OCI-LY1 (cell line): ENCODE results near the gene PLA2G12B.

Source experiments
- H2AFZ ChIP-seq: fragments of 200-600 bp; sonication (generic), shearing (Covaris generic); 2 replicates; pipeline ENCODE4 v1.6.0; 2014; ENCODE audit warnings: antibody characterized with exemption, mild to moderate bottlenecking, low read length
- H3F3A ChIP-seq: fragments of 200-600 bp; sonication (generic), shearing (Covaris generic); 2 replicates; pipeline ENCODE4 v1.6.0; 2014; ENCODE audit warnings: mild to moderate bottlenecking, antibody characterized with exemption, low read length, moderate library complexity; ENCODE audit not compliant: insufficient read depth
- H3K27ac ChIP-seq: fragments of 200-600 bp; sonication (generic); 2 replicates; pipeline ENCODE4 v1.5.1; 2014; ENCODE audit warnings: low read length, mixed run types, mild to moderate bottlenecking, low read depth; ENCODE audit not compliant: poor library complexity, severe bottlenecking
- H3K27me3 ChIP-seq: fragments of 200-600 bp; sonication (generic); 2 replicates; pipeline ENCODE4 v1.6.0; 2014; ENCODE audit warnings: antibody characterized with exemption, mild to moderate bottlenecking, low read length, moderate library complexity; ENCODE audit not compliant: insufficient read depth
- H3K36me3 ChIP-seq: fragments of 200-600 bp; sonication (generic); 2 replicates; pipeline ENCODE4 v1.6.1; 2014; ENCODE audit warnings: mild to moderate bottlenecking, antibody characterized with exemption, low read length, moderate library complexity, mixed read lengths; ENCODE audit not compliant: insufficient read depth
- H3K4me1 ChIP-seq: fragments of 200-600 bp; sonication (generic); 2 replicates; pipeline ENCODE4 v1.5.1; 2014; ENCODE audit warnings: mild to moderate bottlenecking, low read length, moderate library complexity; ENCODE audit not compliant: insufficient read depth, severe bottlenecking
- H3K4me2 ChIP-seq: fragments of 200-600 bp; sonication (generic), shearing (Covaris generic); 2 replicates; pipeline ENCODE4 v1.6.1; 2014; ENCODE audit warnings: low read length
- H3K4me3 ChIP-seq: fragments of 200-600 bp; sonication (generic); 2 replicates; pipeline ENCODE4 v1.5.1; 2014; ENCODE audit warnings: low read length, low read depth, mild to moderate bottlenecking, mixed read lengths; ENCODE audit not compliant: poor library complexity, severe bottlenecking
- H3K79me2 ChIP-seq: fragments of 200-600 bp; shearing (Covaris generic); 2 replicates; pipeline ENCODE4 v1.6.1; 2016; ENCODE audit warnings: mixed run types, low read length, mixed read lengths; ENCODE audit not compliant: insufficient read depth
- H3K9ac ChIP-seq: fragments of 200-600 bp; sonication (generic), shearing (Covaris generic); 2 replicates; pipeline ENCODE4 v1.6.1; 2014; ENCODE audit warnings: mild to moderate bottlenecking, low read length, mixed read lengths
- H3K9me2 ChIP-seq: fragments of 200-600 bp; sonication (generic), shearing (Covaris generic); 2 replicates; pipeline ENCODE4 v1.6.1; 2014; ENCODE audit warnings: low read depth, mild to moderate bottlenecking, low read length, mixed read lengths
- H3K9me3 ChIP-seq: fragments of 200-600 bp; shearing (Covaris generic); 2 replicates; pipeline ENCODE4 v1.6.1; 2014; ENCODE audit warnings: low read length, mixed read lengths
- H4K20me1 ChIP-seq: fragments of 200-600 bp; sonication (generic), shearing (Covaris generic); 2 replicates; pipeline ENCODE4 v1.6.0; 2016; ENCODE audit warnings: mild to moderate bottlenecking, low read length; ENCODE audit not compliant: insufficient read depth
- EZH2 ChIP-seq: fragments of 200-600 bp; sonication (generic), shearing (Covaris generic); IDR thresholded peaks from 2 replicates; pipeline ENCODE4 v1.8.0; 2017; ENCODE audit warnings: borderline replicate concordance, mixed run types, mild to moderate bottlenecking, antibody characterized with exemption, low read length, moderate library complexity, mixed read lengths
- TF ChIP-seq, protein P1 (sequence below): fragments of 200-600 bp; sonication (generic), shearing (Covaris generic); IDR thresholded peaks from 2 replicates; pipeline ENCODE4 v1.5.1; 2017; ENCODE audit warnings: mild to moderate bottlenecking, antibody characterized with exemption, low read length, moderate library complexity, mixed read lengths

The PLA2G12B gene

DNA sequence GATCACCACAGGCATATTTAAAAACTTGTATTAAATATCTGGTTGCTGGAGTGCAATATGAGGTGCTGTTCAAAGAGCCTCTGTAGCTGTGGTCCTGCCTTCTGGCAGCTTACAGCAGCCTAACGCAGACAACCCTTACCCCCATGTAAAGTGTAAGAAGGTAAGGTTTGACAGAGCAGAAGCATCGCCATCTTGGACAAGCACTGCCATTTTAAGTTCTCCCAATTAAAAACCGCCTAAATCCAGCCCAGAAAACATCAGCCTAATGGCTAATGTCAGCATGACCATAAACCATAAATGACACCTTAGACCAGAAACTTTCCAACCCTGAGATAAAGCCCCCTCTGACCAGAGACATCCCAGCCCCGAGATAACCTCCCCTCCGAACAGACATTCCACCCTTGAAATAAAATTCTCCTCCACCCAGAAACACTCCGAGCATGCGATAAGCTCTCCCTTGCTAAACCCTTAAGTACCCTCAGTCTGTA, 66.4 kb downstream of the PLA2G12B start:
- H3K9me3 ChIP-seq, result no peaks in the 10 kb centered on the region
- no peaks in the 10 kb centered on the region for H3K4me1 ChIP-seq
- no peak overlapping the region for H2AFZ ChIP-seq
- no peaks in the 10 kb centered on the region for H3K27me3 ChIP-seq
- H3K79me2 ChIP-seq, result no peaks in the 10 kb centered on the region
- no peaks in the 10 kb centered on the region for H4K20me1 ChIP-seq
- no peak overlapping the region for H3K4me3 ChIP-seq
- no peaks in the 10 kb centered on the region for H3F3A ChIP-seq
- H3K36me3 ChIP-seq, result peaks cover 19% of the 10 kb centered on the region; the same call in 1 of the 2 replicates
- H3K9ac ChIP-seq, result no peak overlapping the region
- no peak for TF ChIP-seq EZH2
- TF ChIP-seq, protein P1, sequence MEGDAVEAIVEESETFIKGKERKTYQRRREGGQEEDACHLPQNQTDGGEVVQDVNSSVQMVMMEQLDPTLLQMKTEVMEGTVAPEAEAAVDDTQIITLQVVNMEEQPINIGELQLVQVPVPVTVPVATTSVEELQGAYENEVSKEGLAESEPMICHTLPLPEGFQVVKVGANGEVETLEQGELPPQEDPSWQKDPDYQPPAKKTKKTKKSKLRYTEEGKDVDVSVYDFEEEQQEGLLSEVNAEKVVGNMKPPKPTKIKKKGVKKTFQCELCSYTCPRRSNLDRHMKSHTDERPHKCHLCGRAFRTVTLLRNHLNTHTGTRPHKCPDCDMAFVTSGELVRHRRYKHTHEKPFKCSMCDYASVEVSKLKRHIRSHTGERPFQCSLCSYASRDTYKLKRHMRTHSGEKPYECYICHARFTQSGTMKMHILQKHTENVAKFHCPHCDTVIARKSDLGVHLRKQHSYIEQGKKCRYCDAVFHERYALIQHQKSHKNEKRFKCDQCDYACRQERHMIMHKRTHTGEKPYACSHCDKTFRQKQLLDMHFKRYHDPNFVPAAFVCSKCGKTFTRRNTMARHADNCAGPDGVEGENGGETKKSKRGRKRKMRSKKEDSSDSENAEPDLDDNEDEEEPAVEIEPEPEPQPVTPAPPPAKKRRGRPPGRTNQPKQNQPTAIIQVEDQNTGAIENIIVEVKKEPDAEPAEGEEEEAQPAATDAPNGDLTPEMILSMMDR, result no peak
- H3K9me2 ChIP-seq, result no peaks in the 10 kb centered on the region
- H3K27ac ChIP-seq, result no peak overlapping the region
- H3K4me2 ChIP-seq, result no peak overlapping the region

DNA sequence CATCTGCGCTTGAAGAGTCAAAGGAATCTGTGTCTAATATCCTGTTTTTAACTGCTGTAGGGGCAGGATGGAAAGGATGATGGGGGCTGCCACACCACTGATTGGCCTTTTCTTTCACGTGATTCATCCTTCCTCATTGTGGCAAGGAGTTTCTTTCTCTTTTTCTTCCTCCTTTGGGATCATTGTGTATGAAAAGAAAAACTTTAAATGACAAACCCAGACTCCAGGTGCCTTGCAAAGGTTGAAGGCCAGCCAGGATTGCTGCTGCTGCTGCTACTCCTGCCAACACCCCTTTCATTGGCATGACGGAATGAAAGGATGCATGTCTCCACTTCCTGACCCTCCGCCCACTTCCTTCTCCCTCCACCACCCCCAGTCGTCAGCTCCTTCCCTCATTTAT, 67.6 kb downstream of the PLA2G12B start:
- no peaks in the 10 kb centered on the region for H3K9me2 ChIP-seq
- no peak overlapping the region for H3K27ac ChIP-seq
- no peaks in the 10 kb centered on the region for H3K9me3 ChIP-seq
- no peak for TF ChIP-seq EZH2
- H3K4me2 ChIP-seq, result no peak overlapping the region
- no peak overlapping the region for H3K9ac ChIP-seq
- H3K27me3 ChIP-seq, result no peaks in the 10 kb centered on the region
- peaks cover 19% of the 10 kb centered on the region; the same call in 1 of the 2 replicates for H3K36me3 ChIP-seq
- H3F3A ChIP-seq, result no peaks in the 10 kb centered on the region
- H4K20me1 ChIP-seq, result no peaks in the 10 kb centered on the region
- H3K79me2 ChIP-seq, result no peaks in the 10 kb centered on the region
- H3K4me1 ChIP-seq, result no peaks in the 10 kb centered on the region
- H2AFZ ChIP-seq, result no peak overlapping the region
- no peak overlapping the region for H3K4me3 ChIP-seq

DNA sequence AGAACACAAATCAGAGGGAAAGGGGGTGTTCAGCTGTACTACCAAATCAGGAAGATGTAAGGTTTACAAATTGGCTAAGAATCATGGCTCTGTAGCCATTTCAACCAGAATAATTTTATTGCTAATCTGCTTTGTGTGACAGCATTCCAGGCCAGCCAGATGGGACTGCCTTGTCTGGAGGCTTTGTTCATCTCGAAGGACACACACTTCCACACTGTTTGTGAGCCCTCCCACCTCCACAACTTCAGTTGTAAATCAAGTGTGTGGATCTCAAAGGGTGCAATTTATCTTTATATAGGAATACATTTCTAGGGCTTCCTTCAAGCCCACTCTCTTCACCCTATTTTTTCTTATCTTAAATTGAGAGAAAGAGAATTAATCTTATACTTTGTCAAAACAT, 68.0 kb downstream of the PLA2G12B start:
- Histone ChIP-seq H3F3A (no peaks in the 10 kb centered on the region), H3K36me3 (peaks cover 19% of the 10 kb centered on the region; the same call in 1 of the 2 replicates), H3K9me2 (no peaks in the 10 kb centered on the region), H2AFZ (no peak overlapping the region), H3K4me3 (no peak overlapping the region), H3K79me2 (no peaks in the 10 kb centered on the region), H3K9ac (no peak overlapping the region), H4K20me1 (no peaks in the 10 kb centered on the region), H3K27me3 (no peaks in the 10 kb centered on the region), H3K4me1 (no peaks in the 10 kb centered on the region), H3K27ac (no peak overlapping the region), H3K4me2 (no peak overlapping the region), H3K9me3 (no peaks in the 10 kb centered on the region)
- TF ChIP-seq EZH2, result no peak
- TF ChIP-seq, protein P1, result no peak

DNA sequence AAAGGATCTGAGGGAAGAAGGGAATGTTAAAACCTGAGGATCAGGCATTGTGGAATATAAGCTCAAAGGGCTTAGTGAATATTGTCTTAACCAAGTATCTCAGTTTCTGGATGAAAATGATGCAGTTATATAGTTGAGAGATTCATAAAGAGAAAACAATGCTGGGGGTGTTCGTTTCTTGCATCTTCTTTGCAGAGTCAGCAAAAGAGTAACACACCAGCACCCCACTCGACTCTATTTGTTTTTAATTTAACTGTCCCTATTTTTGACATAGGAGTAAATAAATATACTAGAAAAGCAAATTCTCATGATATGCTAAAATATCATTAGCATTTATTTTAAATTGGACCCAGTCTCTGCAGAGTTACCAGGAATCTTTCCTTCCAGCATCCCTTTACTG, 68.7 kb downstream of the PLA2G12B start:
- no peak overlapping the region for H3K4me2 ChIP-seq
- H3K9ac ChIP-seq, result no peak overlapping the region
- no peak overlapping the region for H3K27ac ChIP-seq

More for the DNA sequence above, 68.7 kb downstream of the PLA2G12B start:
- H3K79me2 ChIP-seq, result no peaks in the 10 kb centered on the region
- H3F3A ChIP-seq, result no peaks in the 10 kb centered on the region
- H3K4me3 ChIP-seq, result no peak overlapping the region
- H3K9me3 ChIP-seq, result no peaks in the 10 kb centered on the region
- peaks cover 19% of the 10 kb centered on the region; the same call in 1 of the 2 replicates for H3K36me3 ChIP-seq
- no peak overlapping the region for H2AFZ ChIP-seq
- no peaks in the 10 kb centered on the region for H3K4me1 ChIP-seq
- TF ChIP-seq EZH2, result no peak
- TF ChIP-seq, protein P1, result no peak
- no peaks in the 10 kb centered on the region for H4K20me1 ChIP-seq
- no peaks in the 10 kb centered on the region for H3K27me3 ChIP-seq
- no peaks in the 10 kb centered on the region for H3K9me2 ChIP-seq
